Measurements from ENCODE around the gene KLRC3.

DNA sequence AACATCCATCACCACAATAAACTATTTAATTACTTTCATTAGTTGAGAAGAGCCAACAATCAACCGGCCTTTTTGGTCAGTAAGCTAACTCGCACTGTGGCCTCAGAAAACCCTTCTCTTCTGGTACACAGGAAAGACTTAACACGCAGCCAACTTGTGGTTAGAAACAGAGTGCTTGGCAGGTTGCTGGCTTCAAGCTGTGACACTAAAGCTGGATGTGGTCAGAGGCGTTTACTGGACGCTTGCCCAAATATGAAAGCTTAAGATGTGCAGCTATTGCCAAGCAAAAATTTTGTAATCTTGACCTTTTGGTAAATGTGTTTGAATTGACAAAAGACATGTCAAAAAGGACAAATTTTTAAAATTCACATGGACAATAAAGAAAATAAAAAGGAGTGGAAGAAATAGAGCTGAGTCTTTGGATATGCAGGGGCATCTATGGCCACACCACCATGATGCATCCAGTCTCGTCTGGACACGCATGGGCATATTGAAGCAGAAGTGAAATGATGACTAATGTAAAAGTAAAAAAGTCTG, 27.9 kb downstream of the KLRC3 start:
- TF ChIP-seq MXI1 (IDR thresholded peaks at IDR 0.05; ENCODE audit: borderline replicate concordance, low read depth, low read length): no peak
- TF ChIP-seq MLX (CRISPR knock-in tag; IDR thresholded peaks at IDR 0.05): no peak
- TF ChIP-seq PREB (CRISPR knock-in tag; IDR thresholded peaks at IDR 0.05): no peak

All from HepG2 (cell line).